BE2C (cell line): ENCODE data around the gene MSANTD3.

Experiments used
- DNase-seq: peaks from one replicate; pipeline ENCODE4 v3.0.0-alpha.2; 2020
- H3K27me3 ChIP-seq: fragments of 250-450 bp; sonication (Bioruptor Pico); 2 replicates; pipeline ENCODE4 v1.5.1; 2020; ENCODE audit warnings: mild to moderate bottlenecking
- H3K36me3 ChIP-seq: fragments of 250-450 bp; sonication (Bioruptor Pico); 2 replicates; pipeline ENCODE4 v1.5.1; 2020; ENCODE audit warnings: mild to moderate bottlenecking
- H3K4me1 ChIP-seq: fragments of 250-450 bp; sonication (Bioruptor Pico); 2 replicates; pipeline ENCODE4 v1.5.1; 2020
- H3K4me3 ChIP-seq: 2 replicates; pipeline ENCODE4 v1.5.1; 2011; ENCODE audit warnings: low read depth, low read length
- H3K9me3 ChIP-seq: fragments of 250-450 bp; sonication (Bioruptor Pico); 2 replicates; pipeline ENCODE4 v1.5.1; 2020
- TF ChIP-seq, protein P1 (sequence below): IDR thresholded peaks from 2 replicates; pipeline ENCODE4 v1.5.1; 2012; ENCODE audit warnings: mild to moderate bottlenecking, low read depth, low read length

MSANTD3 gene

DNA sequence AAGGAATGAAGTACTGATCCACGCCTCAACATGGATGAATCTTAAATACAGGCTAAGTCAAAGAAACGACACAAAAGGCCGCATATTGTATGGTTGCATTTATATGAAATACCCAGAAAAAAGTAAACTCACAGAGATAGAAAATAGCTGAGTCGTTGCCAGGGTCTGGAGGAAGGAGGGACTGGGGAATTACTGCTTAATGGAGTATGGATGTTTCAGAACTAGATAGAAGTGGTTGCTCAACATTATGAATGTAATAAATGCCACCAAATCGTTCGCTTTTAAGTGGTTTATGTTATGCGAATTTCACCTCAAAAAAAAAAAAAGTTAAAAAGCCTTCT is 784 bp upstream of the MSANTD3 start:
- Histone ChIP-seq H3K36me3 (no peaks in the 10 kb centered on the region), H3K4me1 (peaks cover 11% of the 10 kb centered on the region), H3K27me3 (no peaks in the 10 kb centered on the region), H3K9me3 (no peaks in the 10 kb centered on the region), H3K4me3 (peak overlapping the region; percentile 87)
- no peak for DNase-seq
- TF ChIP-seq, protein P1, sequence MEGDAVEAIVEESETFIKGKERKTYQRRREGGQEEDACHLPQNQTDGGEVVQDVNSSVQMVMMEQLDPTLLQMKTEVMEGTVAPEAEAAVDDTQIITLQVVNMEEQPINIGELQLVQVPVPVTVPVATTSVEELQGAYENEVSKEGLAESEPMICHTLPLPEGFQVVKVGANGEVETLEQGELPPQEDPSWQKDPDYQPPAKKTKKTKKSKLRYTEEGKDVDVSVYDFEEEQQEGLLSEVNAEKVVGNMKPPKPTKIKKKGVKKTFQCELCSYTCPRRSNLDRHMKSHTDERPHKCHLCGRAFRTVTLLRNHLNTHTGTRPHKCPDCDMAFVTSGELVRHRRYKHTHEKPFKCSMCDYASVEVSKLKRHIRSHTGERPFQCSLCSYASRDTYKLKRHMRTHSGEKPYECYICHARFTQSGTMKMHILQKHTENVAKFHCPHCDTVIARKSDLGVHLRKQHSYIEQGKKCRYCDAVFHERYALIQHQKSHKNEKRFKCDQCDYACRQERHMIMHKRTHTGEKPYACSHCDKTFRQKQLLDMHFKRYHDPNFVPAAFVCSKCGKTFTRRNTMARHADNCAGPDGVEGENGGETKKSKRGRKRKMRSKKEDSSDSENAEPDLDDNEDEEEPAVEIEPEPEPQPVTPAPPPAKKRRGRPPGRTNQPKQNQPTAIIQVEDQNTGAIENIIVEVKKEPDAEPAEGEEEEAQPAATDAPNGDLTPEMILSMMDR, result no peak

DNA sequence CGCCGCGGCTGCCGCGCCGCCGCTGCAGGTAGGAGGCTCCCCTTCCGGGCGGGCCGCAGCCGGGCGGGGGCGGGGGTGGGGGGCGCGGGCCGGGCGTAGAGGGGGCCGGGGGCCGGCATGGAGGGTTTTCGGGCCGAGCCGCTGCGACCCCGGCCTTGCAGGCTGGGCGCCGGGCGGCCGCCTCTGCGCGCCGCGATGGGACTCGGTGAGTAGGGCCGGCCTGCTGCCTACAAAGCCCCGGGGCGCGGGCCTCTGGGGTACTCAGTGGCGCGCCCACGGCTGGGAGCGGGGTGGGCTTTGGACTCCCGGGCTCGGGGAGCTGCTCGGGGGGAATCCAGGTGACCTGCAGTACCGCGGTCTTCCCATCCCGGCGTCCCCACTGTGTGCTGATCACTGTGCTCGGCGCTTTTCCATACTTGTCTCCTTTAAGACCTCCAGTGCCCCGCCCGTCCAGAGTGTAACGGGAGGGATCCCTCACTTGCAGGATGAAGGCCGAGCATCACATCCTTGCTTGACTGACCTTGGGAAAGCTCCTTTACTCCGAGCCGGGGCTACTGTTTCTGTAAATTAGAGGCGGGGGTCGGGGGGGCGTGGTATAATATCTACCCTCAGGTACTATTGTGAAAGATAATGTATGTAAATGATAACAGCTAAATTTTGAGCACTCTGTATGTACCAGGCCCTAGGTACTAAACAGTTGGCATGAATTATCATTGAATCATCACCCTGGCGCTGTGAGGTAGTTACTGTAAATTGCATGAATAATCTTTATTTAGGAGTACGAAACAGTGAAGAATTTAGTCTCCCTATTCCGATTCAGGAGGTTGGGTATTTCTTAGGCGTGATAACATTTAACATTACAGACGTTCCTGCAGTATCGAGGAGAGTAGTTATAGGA is 672 bp downstream of the MSANTD3 start:
- H3K36me3 ChIP-seq, result no peaks in the 10 kb centered on the region
- TF ChIP-seq, protein P1, result no peak
- no peaks in the 10 kb centered on the region for H3K9me3 ChIP-seq
- peak; percentile 69 for DNase-seq
- peak overlapping the region; percentile 80 for H3K4me3 ChIP-seq
- H3K4me1 ChIP-seq, result peaks cover 11% of the 10 kb centered on the region
- no peaks in the 10 kb centered on the region for H3K27me3 ChIP-seq

DNA sequence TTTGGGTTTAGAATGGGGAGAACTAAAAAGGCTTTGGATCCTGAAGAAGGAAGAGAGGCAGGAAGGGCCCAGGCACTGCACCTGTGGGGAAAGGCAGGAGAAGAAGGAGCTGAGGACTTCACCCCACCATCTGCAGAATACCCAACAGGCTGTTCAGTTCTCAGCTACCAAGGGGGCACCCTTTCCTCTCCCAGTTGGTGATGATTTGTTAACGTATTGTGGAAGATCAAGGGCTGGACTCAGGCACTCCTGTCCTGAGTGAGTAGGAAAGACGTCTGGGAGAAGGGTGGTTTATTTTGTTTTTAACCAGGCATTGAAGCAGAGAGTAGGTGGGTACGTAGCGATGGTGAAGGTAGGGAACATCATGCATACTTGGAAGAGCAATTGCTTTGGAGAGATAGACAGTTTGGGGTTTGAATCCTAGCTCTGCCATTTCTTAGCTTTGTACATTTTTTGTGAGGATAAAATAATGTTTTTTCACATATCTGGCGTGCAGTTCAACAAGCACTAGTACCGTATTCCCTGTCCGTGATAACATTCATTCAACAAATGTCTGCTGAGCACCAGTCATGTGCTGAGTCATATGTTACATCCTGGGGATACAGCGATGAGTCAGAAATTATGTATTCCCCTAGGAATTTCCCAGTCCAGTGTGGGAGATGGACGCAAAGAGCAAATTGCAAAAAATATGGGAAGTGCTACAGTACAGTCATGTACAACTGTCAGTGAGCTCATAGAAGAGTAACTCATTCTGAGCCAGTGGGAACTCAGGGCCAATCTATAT is 2.1 kb downstream of the MSANTD3 start:
- peak; percentile 57 for DNase-seq
- H3K4me1 ChIP-seq, result peaks cover 11% of the 10 kb centered on the region
- TF ChIP-seq, protein P1, result no peak
- peak overlapping the region; percentile 80 for H3K4me3 ChIP-seq
- no peaks in the 10 kb centered on the region for H3K27me3 ChIP-seq
- no peaks in the 10 kb centered on the region for H3K9me3 ChIP-seq
- H3K36me3 ChIP-seq, result no peaks in the 10 kb centered on the region; the same call in 1 of the 2 replicates

DNA sequence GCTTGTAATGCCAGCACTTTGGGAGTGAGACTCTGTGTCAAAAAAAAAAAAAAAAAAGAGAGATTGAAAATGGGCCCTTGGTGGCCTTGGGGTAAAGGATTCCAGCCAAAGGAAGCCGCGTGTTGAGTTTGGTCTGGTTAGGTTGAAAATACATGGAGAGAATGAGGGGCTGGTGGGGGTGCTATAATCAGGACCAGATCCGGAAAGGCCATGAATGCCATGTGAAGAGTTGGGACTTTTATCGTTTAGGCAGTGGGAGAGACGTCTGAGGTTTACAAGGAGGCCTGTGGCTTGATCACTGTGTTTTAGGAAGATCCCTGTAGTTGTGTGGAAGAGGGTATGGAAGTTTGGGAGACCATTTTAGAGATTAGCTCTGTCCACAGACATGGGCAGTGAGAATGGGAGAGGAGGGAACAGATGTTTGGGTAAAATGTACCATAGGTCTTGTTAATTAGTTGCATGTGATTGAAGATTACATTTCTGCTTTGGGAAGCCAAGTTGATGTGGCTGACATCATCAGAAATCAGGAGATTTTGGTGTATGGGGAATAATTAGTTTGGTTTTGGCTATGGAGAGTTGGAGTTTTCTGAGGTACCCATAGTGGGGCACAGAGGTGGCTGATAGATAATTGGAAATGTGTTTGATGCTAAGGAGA is 3.5 kb downstream of the MSANTD3 start:
- TF ChIP-seq, protein P1, result no peak
- DNase-seq, result no peak

DNA sequence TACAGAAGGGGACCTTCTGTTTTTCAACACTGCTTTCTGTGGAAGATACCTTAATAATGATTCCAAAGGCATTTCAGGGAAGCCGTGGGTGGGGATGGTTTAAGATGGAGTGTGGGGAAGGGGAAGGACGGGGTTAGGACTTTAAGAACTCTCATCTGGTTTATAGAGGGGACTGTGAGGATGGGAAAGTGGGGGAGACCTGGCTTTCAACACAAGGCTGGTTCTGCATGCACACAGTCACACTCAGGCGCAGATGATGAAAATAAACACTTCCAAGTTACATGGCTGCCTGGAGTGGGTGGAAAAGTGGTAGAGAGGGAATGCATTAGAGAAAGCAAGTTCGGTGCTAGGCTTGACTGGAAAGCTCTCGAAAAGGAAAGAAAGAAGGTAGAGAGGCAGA is 4.9 kb downstream of the MSANTD3 start:
- H3K27me3 ChIP-seq, result no peaks in the 10 kb centered on the region
- H3K4me1 ChIP-seq, result peaks cover 9% of the 10 kb centered on the region
- peaks cover 4% of the 10 kb centered on the region for H3K36me3 ChIP-seq
- H3K9me3 ChIP-seq, result no peaks in the 10 kb centered on the region
- TF ChIP-seq, protein P1, result no peak
- no peak for DNase-seq
- H3K4me3 ChIP-seq, result no peak overlapping the region

More for the DNA sequence above, 3.5 kb downstream of the MSANTD3 start:
- no peak overlapping the region for H3K4me3 ChIP-seq
- no peaks in the 10 kb centered on the region for H3K27me3 ChIP-seq
- H3K4me1 ChIP-seq, result peaks cover 11% of the 10 kb centered on the region
- H3K36me3 ChIP-seq, result peaks cover under 1% of the 10 kb centered on the region
- no peaks in the 10 kb centered on the region for H3K9me3 ChIP-seq
